Calu3 (cell line): Measurements from ENCODE around the gene NCR3LG1. TPM values are rescaled to one million over a fixed set of nuclear protein-coding genes. Genes with fewer than 3 reads are reported as not detected.

Experiments
- BruUV-seq: library from RNA; stranded (reverse); fragments of 400-500 nt; replicated peaks from 2 replicates; lab custom pipeline; 2021; lab: Mats Ljungman, UMichigan
- CTCF ChIA-PET: fragments of 300-600 bp; sonication (Branson Sonifier 250); formaldehyde crosslinking; loops from one replicate; lab custom pipeline; 2022; ENCODE audit warnings: antibody characterized with exemption; lab: Charles Lee
- DNase-seq: peaks from one replicate; pipeline ENCODE4 v3.0.0; 2022
- H3K27ac Mint-ChIP-seq: one replicate; pipeline ENCODE4 v1.8.0; 2022; ENCODE audit warnings: mixed read lengths; ENCODE audit not compliant: unreplicated experiment
- H3K27me3 Mint-ChIP-seq: one replicate; pipeline ENCODE4 v1.8.0; 2022; ENCODE audit warnings: mixed read lengths; ENCODE audit not compliant: unreplicated experiment
- H3K36me3 Mint-ChIP-seq: one replicate; pipeline ENCODE4 v1.8.0; 2022; ENCODE audit warnings: mild to moderate bottlenecking, moderate library complexity, mixed read lengths; ENCODE audit not compliant: insufficient read depth, unreplicated experiment
- H3K4me1 Mint-ChIP-seq: one replicate; pipeline ENCODE4 v1.8.0; 2022; ENCODE audit warnings: mild to moderate bottlenecking, low read depth, mixed read lengths; ENCODE audit not compliant: unreplicated experiment
- H3K4me3 Mint-ChIP-seq: one replicate; pipeline ENCODE4 v1.8.0; 2022; ENCODE audit warnings: mild to moderate bottlenecking, low read depth, moderate library complexity, mixed read lengths; ENCODE audit not compliant: unreplicated experiment
- H3K9me3 Mint-ChIP-seq: one replicate; pipeline ENCODE4 v1.8.0; 2022; ENCODE audit warnings: low read depth, mixed read lengths; ENCODE audit not compliant: unreplicated experiment
- intact Hi-C: fragments of 100-400 bp; cut with micrococcal nuclease; formaldehyde crosslinking; loops from one replicate; pipeline ENCODE4 v1.10.0; 2022; ENCODE audit not compliant: unreplicated experiment
- total RNA-seq: library from RNA; stranded (reverse); gene quantifications from 2 replicates; pipeline ENCODE4 v1.2.3, GENCODE V29; 2022
- TF ChIP-seq, protein P1 (sequence below): fragments of 200-600 bp; IDR thresholded peaks from one replicate; pipeline ENCODE4 v1.8.0; 2022; ENCODE audit warnings: antibody characterized with exemption; ENCODE audit not compliant: unreplicated experiment

Gene NCR3LG1
- total RNA-seq, 1 experiment from 2014 or later = 3.1 TPM

DNA sequence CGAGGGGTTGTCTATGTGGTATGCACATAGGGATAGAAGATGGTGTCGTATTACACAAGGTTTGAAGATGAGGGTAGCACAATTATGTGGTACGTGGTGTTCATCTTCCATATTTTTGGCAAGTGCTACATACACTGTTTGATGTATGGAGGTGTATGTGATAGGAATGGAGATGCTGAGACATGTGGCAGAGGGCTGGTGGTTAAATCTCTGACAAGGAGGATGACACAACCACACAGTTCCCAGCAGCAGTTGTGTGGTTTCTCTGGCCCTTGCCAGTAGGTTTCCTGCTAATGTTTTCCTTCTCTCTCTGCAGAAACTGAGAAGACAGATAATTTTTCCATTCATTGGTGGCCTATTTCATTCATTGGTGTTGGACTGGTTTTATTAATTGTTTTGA is 17.0 kb downstream of the NCR3LG1 start:
- no peak overlapping the region for H3K27ac Mint-ChIP-seq
- H3K4me1 Mint-ChIP-seq = no peaks in the 10 kb centered on the region
- no peaks in the 10 kb centered on the region for H3K36me3 Mint-ChIP-seq
- no TSS peak for BruUV-seq
- CTCF ChIA-PET = no interaction called here
- H3K9me3 Mint-ChIP-seq = peaks cover 20% of the 10 kb centered on the region
- no peak for DNase-seq
- H3K4me3 Mint-ChIP-seq = no peak overlapping the region
- TF ChIP-seq, protein P1, sequence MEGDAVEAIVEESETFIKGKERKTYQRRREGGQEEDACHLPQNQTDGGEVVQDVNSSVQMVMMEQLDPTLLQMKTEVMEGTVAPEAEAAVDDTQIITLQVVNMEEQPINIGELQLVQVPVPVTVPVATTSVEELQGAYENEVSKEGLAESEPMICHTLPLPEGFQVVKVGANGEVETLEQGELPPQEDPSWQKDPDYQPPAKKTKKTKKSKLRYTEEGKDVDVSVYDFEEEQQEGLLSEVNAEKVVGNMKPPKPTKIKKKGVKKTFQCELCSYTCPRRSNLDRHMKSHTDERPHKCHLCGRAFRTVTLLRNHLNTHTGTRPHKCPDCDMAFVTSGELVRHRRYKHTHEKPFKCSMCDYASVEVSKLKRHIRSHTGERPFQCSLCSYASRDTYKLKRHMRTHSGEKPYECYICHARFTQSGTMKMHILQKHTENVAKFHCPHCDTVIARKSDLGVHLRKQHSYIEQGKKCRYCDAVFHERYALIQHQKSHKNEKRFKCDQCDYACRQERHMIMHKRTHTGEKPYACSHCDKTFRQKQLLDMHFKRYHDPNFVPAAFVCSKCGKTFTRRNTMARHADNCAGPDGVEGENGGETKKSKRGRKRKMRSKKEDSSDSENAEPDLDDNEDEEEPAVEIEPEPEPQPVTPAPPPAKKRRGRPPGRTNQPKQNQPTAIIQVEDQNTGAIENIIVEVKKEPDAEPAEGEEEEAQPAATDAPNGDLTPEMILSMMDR = no peak
- intact Hi-C loops = no loop called here
- H3K27me3 Mint-ChIP-seq = no peaks in the 10 kb centered on the region

DNA sequence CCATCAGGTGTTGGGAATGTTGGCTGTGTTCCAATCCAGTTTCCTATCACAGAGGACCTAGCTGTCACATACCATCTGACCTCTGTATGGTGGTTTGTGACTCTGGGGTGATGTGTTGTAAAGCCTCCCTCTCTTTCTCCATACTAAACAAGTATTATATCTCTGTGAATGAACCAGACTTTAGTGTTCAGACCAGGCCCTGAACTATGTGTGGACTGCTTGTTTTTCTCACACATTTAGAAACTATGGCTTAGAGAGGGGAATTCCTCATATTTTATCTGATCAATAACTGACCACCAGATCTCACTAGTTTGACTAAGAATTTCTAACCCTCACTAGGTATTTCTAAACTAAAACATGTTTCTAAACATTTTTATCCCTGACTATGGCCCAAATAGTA is 17.5 kb downstream of the NCR3LG1 start:
- Mint-ChIP-seq H3K9me3 (peaks cover 20% of the 10 kb centered on the region), H3K27ac (no peak overlapping the region), H3K4me1 (no peaks in the 10 kb centered on the region), H3K4me3 (no peak overlapping the region), H3K27me3 (no peaks in the 10 kb centered on the region), H3K36me3 (no peaks in the 10 kb centered on the region)
- CTCF ChIA-PET = no interaction called here
- TF ChIP-seq, protein P1 = no peak
- DNase-seq = no peak
- no TSS peak for BruUV-seq
- intact Hi-C loops = no loop called here

DNA sequence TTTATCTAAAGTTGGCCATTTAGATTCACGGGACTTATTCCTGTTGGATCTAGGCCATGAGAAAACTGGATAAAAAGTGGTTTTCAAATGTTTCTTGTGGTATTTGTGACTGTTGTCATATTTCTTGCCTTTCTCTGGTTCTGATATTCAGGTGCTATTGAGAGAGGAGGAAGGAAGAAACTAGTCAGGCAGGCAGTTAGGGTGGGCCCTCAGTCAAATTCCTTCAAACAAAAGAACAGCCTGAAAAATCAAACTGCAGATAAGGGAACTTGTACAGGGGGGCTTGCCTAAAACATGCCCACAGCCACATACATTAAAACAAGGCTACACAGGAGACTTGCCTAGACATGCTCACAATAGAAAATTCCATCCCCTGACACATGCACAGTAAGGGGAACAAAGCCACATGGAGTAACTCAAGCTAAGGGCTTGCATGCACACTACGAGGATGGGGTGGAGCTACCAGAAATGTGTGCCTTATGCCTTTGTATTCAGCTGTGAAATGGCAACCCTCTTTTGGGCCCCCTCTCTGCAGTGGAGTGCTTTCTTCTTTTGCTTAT is 18.2 kb downstream of the NCR3LG1 start:
- no peaks in the 10 kb centered on the region for H3K36me3 Mint-ChIP-seq

DNA sequence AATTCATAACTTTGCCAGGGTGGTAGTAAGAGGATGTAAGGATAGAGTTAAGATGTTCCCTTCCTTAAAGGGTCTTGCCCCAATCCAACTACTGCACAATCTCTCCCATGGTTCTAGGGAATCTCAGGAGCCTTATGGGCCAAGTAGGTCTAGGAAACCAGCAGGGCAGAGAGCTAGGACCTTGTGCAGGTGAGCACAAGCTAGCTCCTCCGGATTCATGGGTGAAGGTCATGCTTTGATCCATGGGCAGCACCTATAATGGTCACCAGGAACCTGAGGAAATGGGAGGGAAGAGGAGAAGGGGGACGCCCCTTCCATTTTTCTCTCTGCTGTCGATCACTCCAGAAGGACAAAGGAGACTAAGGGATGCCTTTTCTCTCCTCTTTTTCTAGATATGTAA is 20.0 kb downstream of the NCR3LG1 start:
- no TSS peak for BruUV-seq

More for the DNA sequence above, 18.2 kb downstream of the NCR3LG1 start:
- TF ChIP-seq, protein P1 = no peak
- CTCF ChIA-PET = no interaction called here
- H3K27me3 Mint-ChIP-seq = no peaks in the 10 kb centered on the region
- H3K9me3 Mint-ChIP-seq = peaks cover 20% of the 10 kb centered on the region
- no TSS peak for BruUV-seq
- DNase-seq = no peak
- H3K27ac Mint-ChIP-seq = no peak overlapping the region
- H3K4me1 Mint-ChIP-seq = no peaks in the 10 kb centered on the region
- H3K4me3 Mint-ChIP-seq = no peak overlapping the region
- intact Hi-C loops = no loop called here

More for the DNA sequence above, 20.0 kb downstream of the NCR3LG1 start:
- Mint-ChIP-seq H3K27ac (no peak overlapping the region), H3K4me1 (no peaks in the 10 kb centered on the region), H3K36me3 (no peaks in the 10 kb centered on the region), H3K9me3 (peaks cover 20% of the 10 kb centered on the region), H3K27me3 (no peaks in the 10 kb centered on the region), H3K4me3 (no peak overlapping the region)
- TF ChIP-seq, protein P1 = no peak
- CTCF ChIA-PET = no interaction called here
- intact Hi-C loops = no loop called here
- DNase-seq = no peak
